ENCODE results near the gene THSD7A.

Gene THSD7A

GRCh38 chr7:11540271-11540761 lies 291.7 kb downstream of the THSD7A start:
- H3K27ac ChIP-seq, result no peak overlapping the region
- POLR2A ChIA-PET (ENCODE audit: low non-redundant PET), result no interaction called here
- CTCF ChIA-PET, result no interaction called here
- DNase-seq (ENCODE audit: low spot score), result no peak
- TF ChIP-seq CTCF (conservative IDR thresholded peaks at IDR 0.05; ENCODE audit: low read depth), result no peak

- no peak for TF ChIP-seq CTCF (conservative IDR thresholded peaks at IDR 0.05; ENCODE audit: low read depth)
- no peak overlapping the region for H3K27ac ChIP-seq
- no peak for DNase-seq (ENCODE audit: low spot score)
- POLR2A ChIA-PET (ENCODE audit: low non-redundant PET), result no interaction called here
- CTCF ChIA-PET, result no interaction called here
Measured at GRCh38 chr7:11539853-11540252, 292.1 kb downstream of the THSD7A start.

GRCh38 chr7:11538751-11539299 lies 293.2 kb downstream of the THSD7A start:
- CTCF ChIA-PET, result no interaction called here
- POLR2A ChIA-PET (ENCODE audit: low non-redundant PET), result no interaction called here
- H3K27ac ChIP-seq, result no peak overlapping the region
- DNase-seq (ENCODE audit: low spot score), result no peak
- no peak for TF ChIP-seq CTCF (conservative IDR thresholded peaks at IDR 0.05; ENCODE audit: low read depth)

- CTCF ChIA-PET, result no interaction called here
- H3K27ac ChIP-seq, result no peak overlapping the region
Measured at GRCh38 chr7:11533229-11533820, 298.7 kb downstream of the THSD7A start.

GRCh38 chr7:11529382-11529781 lies 302.6 kb downstream of the THSD7A start:
- DNase-seq (ENCODE audit: low spot score), result no peak
- no peak for TF ChIP-seq CTCF (conservative IDR thresholded peaks at IDR 0.05; ENCODE audit: low read depth)
- CTCF ChIA-PET, result no interaction called here
- no peak overlapping the region for H3K27ac ChIP-seq
- POLR2A ChIA-PET (ENCODE audit: low non-redundant PET), result no interaction called here

More at GRCh38 chr7:11533229-11533820, 298.7 kb downstream of the THSD7A start:
- POLR2A ChIA-PET (ENCODE audit: low non-redundant PET), result no interaction called here
- no peak for DNase-seq (ENCODE audit: low spot score)
- no peak for TF ChIP-seq CTCF (conservative IDR thresholded peaks at IDR 0.05; ENCODE audit: low read depth)

GRCh38 chr7:11527707-11528106 lies 304.3 kb downstream of the THSD7A start:
- no peak overlapping the region for H3K27ac ChIP-seq
- TF ChIP-seq CTCF (conservative IDR thresholded peaks at IDR 0.05; ENCODE audit: low read depth), result no peak
- CTCF ChIA-PET, result interaction anchor here (0.6 kb wide), 1 partner anchor 73 kb away, joined by 4 read pairs; no protein-coding TSS in a partner anchor
- POLR2A ChIA-PET (ENCODE audit: low non-redundant PET), result no interaction called here
- no peak for DNase-seq (ENCODE audit: low spot score)
